GM12875 (cell line): ENCODE data around the gene ZNF747.
"Not testable (repeated sequence)": the region's sequence is repeated elsewhere in the genome, so short reads cannot be mapped to it uniquely, and the experiment has no call there.

Experiments used
- H3K4me3 ChIP-seq: one replicate; pipeline ENCODE4 v1.5.1; 2011; ENCODE audit warnings: low read depth, low read length, control low read depth
- TF ChIP-seq, protein P1 (sequence below): IDR thresholded peaks from 2 replicates; pipeline ENCODE4 v1.5.1; 2011; ENCODE audit warnings: low read depth, mild to moderate bottlenecking, control low read depth, inconsistent platforms, low read length, moderate library complexity, borderline replicate concordance; ENCODE audit not compliant: insufficient read depth

The ZNF747 gene

DNA sequence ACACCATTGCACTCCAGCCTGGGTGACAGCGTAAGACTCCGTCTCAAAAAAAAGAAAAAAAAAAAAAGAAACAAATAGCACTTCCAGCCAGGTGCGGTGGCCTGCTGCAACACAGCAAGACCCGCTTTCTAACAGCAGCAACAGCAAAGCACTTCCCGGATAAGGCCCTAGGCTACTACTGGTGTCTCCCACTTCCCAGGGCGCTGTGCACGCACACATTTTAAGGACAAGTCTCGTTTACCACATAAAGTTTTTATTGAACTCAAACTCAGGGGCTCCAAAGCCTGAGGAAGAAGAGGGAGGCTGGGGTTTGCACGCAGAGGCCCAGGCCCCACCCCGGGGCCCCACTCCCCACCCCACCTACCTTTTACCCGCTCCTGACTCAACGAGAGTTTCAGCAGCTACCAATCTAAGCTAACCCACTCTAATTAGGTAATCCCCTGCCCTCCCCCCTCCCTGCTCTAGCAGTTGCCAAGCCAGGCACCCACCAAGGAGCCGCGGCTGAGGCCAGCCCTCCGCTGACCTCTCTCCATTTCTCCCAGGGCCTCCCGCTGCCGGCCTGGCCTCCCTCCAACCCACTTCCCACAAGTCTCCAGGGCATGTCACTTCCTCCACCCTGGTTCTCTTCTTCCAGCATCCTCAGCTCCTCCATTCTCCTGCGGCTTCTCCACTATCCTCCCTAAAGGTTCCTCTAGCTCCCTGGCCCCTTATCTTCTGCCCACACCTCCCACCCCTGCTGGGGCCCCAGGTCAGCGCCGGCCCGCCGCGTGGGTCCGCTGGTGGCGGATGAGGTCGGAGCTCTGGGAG, 10.7 kb downstream of the ZNF747 start:
- no peak overlapping the region for H3K4me3 ChIP-seq
- TF ChIP-seq, protein P1, sequence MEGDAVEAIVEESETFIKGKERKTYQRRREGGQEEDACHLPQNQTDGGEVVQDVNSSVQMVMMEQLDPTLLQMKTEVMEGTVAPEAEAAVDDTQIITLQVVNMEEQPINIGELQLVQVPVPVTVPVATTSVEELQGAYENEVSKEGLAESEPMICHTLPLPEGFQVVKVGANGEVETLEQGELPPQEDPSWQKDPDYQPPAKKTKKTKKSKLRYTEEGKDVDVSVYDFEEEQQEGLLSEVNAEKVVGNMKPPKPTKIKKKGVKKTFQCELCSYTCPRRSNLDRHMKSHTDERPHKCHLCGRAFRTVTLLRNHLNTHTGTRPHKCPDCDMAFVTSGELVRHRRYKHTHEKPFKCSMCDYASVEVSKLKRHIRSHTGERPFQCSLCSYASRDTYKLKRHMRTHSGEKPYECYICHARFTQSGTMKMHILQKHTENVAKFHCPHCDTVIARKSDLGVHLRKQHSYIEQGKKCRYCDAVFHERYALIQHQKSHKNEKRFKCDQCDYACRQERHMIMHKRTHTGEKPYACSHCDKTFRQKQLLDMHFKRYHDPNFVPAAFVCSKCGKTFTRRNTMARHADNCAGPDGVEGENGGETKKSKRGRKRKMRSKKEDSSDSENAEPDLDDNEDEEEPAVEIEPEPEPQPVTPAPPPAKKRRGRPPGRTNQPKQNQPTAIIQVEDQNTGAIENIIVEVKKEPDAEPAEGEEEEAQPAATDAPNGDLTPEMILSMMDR, result no peak

DNA sequence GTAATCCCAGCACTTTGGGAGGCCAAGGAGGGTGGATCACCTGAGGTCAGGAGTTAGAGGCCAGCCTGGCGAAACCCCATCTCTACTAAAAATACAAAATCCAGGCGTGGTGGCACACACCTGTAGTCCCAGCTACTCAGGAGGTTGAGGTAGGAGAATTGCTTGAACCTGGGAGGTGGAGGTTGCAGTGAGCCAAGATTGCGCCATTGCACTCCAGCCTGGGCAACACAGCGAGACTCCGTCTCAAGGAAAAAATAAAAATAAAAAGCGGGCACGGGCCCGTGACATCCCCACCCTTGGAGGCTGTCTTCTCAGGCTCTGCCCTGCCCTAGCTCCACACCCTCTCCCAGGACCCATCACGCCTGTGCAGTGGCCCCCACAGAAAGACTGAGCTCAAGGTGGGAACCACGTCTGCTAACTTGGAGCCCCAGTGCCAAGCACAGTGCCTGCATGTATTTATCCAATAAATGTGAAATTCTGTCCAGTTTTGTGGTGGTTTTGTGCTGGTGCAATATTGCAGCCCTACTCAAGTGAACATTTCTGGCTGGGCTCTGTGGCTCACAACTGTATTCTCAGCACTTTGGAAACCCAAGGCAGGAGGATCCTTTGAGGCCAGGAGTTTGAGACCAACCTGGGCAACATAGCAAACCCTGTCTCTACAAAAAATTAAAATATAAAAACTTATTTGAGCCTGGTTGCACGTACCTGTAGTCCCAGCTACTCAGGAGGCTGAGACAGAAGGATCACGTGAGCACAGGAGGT, 11.8 kb downstream of the ZNF747 start:
- not testable (repeated sequence) for H3K4me3 ChIP-seq

DNA sequence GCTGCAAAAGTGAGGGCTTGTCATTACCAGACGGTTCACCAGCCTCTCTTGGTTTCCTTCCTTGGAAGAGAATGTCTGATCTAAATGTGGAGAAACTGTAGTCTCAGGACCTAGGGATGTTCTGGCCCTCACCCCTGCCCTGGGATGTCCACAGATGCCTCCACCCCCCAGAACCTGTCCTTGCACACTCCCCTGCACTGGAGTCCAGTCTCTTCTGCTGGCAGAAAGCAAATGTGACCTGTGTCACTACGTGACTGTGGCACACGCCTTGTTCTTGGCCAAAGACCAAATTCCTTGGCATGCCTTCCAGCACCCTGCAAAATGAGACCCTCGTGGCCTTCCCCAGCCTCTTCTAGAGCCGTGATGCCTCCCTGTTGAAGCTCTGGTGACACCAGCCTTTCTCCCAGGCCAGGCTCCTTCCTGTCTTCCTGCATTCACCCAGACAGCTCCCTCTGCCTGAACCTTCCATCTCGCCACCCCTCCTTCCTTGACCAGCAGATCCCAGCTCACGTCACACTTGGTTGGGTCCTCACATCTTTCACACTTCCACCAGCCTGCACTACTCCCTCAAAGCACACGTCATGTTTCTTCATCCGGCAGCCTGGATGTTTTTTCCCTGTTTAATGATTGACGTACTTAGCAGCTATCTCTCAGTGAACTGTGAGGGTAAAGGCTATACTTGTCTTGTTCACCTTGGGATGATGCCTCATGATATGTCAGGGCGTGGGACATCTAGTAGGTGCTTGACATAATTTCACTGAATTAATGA, 12.6 kb downstream of the ZNF747 start:
- TF ChIP-seq, protein P1, result no peak
- no peak overlapping the region for H3K4me3 ChIP-seq

DNA sequence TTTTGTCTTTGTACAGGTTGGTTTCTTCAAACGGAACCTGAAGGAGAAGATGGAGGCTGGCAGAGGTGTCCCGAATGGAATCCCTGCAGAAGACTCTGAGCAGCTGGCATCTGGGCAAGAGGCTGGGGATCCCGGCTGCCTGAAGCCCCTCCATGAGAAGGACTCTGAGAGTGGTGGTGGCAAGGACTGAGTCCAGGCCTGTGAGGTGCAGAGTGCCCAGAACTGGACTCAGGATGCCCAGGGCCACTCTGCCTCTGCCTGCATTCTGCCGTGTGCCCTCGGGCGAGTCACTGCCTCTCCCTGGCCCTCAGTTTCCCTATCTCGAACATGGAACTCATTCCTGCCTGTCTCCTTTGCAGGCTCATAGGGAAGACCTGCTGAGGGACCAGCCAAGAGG, 13.2 kb downstream of the ZNF747 start:
- no peak overlapping the region for H3K4me3 ChIP-seq

DNA sequence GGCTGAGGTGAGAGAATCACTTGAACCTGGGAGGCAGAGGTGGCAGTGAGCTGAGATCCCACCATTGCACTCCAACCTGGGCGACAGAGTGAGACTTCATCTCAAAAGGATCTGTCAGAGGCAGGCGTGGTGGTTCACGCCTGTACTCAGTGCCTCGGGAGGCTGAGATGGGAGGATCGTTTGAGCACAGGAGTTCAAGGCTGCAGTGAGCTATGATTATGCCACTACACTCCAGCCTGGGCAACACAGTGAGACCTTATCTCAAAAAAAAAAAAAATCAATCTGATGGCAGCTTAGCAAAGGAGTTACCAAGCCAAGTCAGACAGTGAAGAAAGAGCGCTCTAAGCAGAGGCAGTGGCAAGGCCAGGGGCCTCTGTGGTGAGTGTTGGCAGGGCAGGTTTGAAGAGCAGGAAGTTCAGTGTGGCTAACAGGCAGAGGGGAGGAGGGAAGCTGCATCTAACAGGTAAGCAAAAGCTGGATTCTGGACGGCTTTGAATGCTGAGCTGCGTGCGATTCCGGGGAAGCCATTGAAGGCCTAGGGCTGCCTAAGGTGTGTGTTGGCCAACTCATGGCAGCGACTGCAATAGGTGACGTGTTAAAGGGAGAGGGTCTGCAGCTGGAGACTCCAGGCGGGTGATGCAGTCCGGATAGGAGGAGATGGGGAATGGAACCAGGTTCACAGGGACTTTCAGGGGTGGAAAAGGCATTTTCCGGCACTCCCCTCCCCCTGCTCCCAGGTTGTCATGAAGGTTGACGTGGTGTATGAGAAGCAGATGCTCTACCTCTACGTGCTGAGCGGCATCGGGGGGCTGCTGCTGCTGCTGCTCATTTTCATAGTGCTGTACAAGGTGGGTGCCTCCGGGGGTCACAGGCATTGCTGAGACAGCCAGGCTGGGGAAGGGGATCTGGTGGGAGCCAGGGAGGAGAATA, 15.3 kb downstream of the ZNF747 start:
- TF ChIP-seq, protein P1, result no peak
- no peak overlapping the region for H3K4me3 ChIP-seq

More for the DNA sequence above, 13.2 kb downstream of the ZNF747 start:
- TF ChIP-seq, protein P1, result no peak

DNA sequence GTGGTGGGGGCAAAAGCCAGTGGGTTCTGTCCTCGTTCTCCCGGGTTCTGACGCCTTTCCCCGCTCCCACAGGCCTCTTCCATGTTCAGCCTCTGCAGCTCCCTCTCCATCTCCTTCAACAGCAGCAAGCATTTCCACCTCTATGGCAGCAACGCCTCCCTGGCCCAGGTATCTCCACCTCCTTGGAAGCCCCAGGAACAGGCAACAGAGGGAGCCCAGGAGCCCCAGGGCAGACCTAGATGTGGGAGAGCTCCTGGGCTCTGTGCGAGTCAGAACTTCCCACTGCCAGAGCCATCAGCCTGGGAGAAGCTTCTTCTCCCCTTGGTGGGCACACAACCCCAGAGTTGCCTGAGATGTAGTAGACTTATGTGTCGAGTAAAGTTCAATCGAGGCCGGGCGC, 16.1 kb downstream of the ZNF747 start:
- H3K4me3 ChIP-seq, result no peak overlapping the region
- TF ChIP-seq, protein P1, result no peak
